NCI-H510A (cell line): ENCODE measurements around the gene CERT1.

Source experiments
- DNase-seq: peaks from one replicate; lab custom pipeline; 2025; lab: John Stamatoyannopoulos, UW

Gene CERT1

GRCh38 chr5:75471193-75471592 lies 40.2 kb downstream of the CERT1 start:
- no peak for DNase-seq

GRCh38 chr5:75469017-75469416 lies 42.4 kb downstream of the CERT1 start:
- no peak for DNase-seq

- DNase-seq = no peak
These were observed 42.8 kb downstream of the CERT1 start for GRCh38 chr5:75468593-75468992.

- no peak for DNase-seq
These were observed 45.3 kb downstream of the CERT1 start for GRCh38 chr5:75466006-75466716.

- DNase-seq = no peak
These were observed 45.9 kb downstream of the CERT1 start for GRCh38 chr5:75465480-75465879.

GRCh38 chr5:75463726-75464125 lies 47.7 kb downstream of the CERT1 start:
- no peak for DNase-seq

GRCh38 chr5:75461679-75462078 lies 49.8 kb downstream of the CERT1 start:
- DNase-seq = no peak

GRCh38 chr5:75460942-75461610 lies 50.4 kb downstream of the CERT1 start:
- DNase-seq = no peak

GRCh38 chr5:75460532-75460931 lies 50.9 kb downstream of the CERT1 start:
- DNase-seq = no peak

- DNase-seq = no peak
These were observed 53.7 kb downstream of the CERT1 start for GRCh38 chr5:75457691-75458090.

GRCh38 chr5:75457161-75457560 lies 54.3 kb downstream of the CERT1 start:
- no peak for DNase-seq

- DNase-seq = no peak
These were observed 61.4 kb downstream of the CERT1 start for GRCh38 chr5:75450069-75450468.

- DNase-seq = no peak
These were observed 65.4 kb downstream of the CERT1 start for GRCh38 chr5:75446068-75446467.

- DNase-seq = no peak
These were observed 69.9 kb downstream of the CERT1 start for GRCh38 chr5:75441560-75441959.

- DNase-seq = no peak
These were observed 72.2 kb downstream of the CERT1 start for GRCh38 chr5:75439276-75439675.

GRCh38 chr5:75438722-75439121 lies 72.7 kb downstream of the CERT1 start:
- no peak for DNase-seq

- DNase-seq = no peak
These were observed 76.3 kb downstream of the CERT1 start for GRCh38 chr5:75435096-75435495.

GRCh38 chr5:75433814-75434506 lies 77.5 kb downstream of the CERT1 start:
- no peak for DNase-seq

- DNase-seq = no peak
These were observed 97.2 kb downstream of the CERT1 start for GRCh38 chr5:75414241-75414640.

- DNase-seq = no peak
These were observed 99.1 kb downstream of the CERT1 start for GRCh38 chr5:75412111-75412990.

GRCh38 chr5:75405296-75405695 lies 106.1 kb downstream of the CERT1 start:
- DNase-seq = no peak

- DNase-seq = no peak
These were observed 116.2 kb downstream of the CERT1 start for GRCh38 chr5:75395277-75395676.
